HEK293 (cell line): ENCODE data around the gene PITX1.

Source experiments
- CTCF ChIP-seq: fragments of 450-650 bp; formaldehyde crosslinking; IDR thresholded peaks from 2 replicates; pipeline ENCODE4 v1.5.1; 2016; ENCODE audit warnings: missing biosample characterization, missing genetic modification characterization
- PATZ1 ChIP-seq: fragments of 450-650 bp; formaldehyde crosslinking; IDR thresholded peaks from 2 replicates; pipeline ENCODE4 v1.5.1; 2016; ENCODE audit warnings: missing biosample characterization, missing genetic modification characterization
- SCRT2 ChIP-seq: fragments of 450-650 bp; formaldehyde crosslinking; IDR thresholded peaks from 2 replicates; pipeline ENCODE4 v1.5.1; 2016; ENCODE audit warnings: missing biosample characterization, missing genetic modification characterization
- ZBTB26 ChIP-seq: fragments of 450-650 bp; formaldehyde crosslinking; optimal IDR thresholded peaks from 2 replicates; pipeline ENCODE3; 2016; ENCODE audit warnings: missing biosample characterization, mild to moderate bottlenecking, missing genetic modification characterization
- ZNF274 ChIP-seq, 2 experiments: fragments of 200-500 bp in 1 of 2; fragments of 450-650 bp in 1 of 2; sonication (Bioruptor generic) in 1 of 2; formaldehyde crosslinking in 1 of 2; IDR thresholded peaks; 2 replicates each; pipeline versions ENCODE4 v1.5.1 to v1.6.1; 2014 to 2016; ENCODE audit warnings: borderline replicate concordance in 1 of 2, inconsistent platforms in 1 of 2, low read length in 1 of 2, missing biosample characterization in 1 of 2, missing genetic modification characterization in 1 of 2
- ZNF292 ChIP-seq: fragments of 450-650 bp; formaldehyde crosslinking; IDR thresholded peaks from 2 replicates; pipeline ENCODE4 v1.5.1; 2016; ENCODE audit warnings: low read depth, missing biosample characterization, missing genetic modification characterization, borderline replicate concordance
- ZNF664 ChIP-seq: fragments of 450-650 bp; formaldehyde crosslinking; IDR thresholded peaks from 2 replicates; pipeline ENCODE4 v1.5.1; 2016; ENCODE audit warnings: missing biosample characterization, missing genetic modification characterization

- TF ChIP-seq PATZ1 (tag by site-specific recombination) (no peak), ZNF274 (IDR thresholded peaks at IDR 0.05; ENCODE audit: low read length) (no peak), ZNF274 (tag by site-specific recombination; IDR thresholded peaks at IDR 0.05; ENCODE audit: borderline replicate concordance) (no peak), SCRT2 (tag by site-specific recombination) (no peak), ZNF292 (tag by site-specific recombination) (no peak), ZBTB26 (tag by site-specific recombination) (no peak), ZNF664 (no peak), CTCF (tag by site-specific recombination) (no peak)
Observed at GRCh38 chr5:135028791-135029476, 5.1 kb downstream of the PITX1 start.
